ENCODE data around the gene SOHLH2.

Gene SOHLH2

GRCh38 chr13:36183901-36184300, 30.5 kb downstream of the SOHLH2 start:
- DNase-seq, result no peak

- no peak for DNase-seq
Observed at GRCh38 chr13:36175621-36176020, 38.7 kb downstream of the SOHLH2 start.

GRCh38 chr13:36174923-36175322, 39.4 kb downstream of the SOHLH2 start:
- no peak for DNase-seq

GRCh38 chr13:36173571-36174322, 40.6 kb downstream of the SOHLH2 start:
- DNase-seq, result no peak

DNA sequence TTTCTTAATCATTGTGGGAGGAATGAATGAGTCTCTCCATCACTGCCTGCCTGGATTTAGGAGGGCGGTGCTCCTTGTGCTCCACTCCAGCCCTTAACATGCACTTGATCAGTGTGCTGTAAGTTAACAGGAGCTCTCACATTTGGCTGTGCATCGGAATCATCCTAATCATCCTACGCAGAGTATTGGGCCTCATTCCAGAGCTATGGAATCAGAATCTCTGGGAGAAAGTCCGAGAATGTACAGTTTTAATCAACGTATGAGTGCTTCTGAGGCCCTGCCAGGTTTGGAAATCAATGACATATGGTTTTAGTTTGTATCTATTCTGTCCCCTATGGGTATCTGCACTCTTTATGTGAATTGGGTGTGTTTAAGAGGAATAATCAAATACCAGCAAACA, 48.3 kb downstream of the SOHLH2 start:
- no peak for DNase-seq

DNA sequence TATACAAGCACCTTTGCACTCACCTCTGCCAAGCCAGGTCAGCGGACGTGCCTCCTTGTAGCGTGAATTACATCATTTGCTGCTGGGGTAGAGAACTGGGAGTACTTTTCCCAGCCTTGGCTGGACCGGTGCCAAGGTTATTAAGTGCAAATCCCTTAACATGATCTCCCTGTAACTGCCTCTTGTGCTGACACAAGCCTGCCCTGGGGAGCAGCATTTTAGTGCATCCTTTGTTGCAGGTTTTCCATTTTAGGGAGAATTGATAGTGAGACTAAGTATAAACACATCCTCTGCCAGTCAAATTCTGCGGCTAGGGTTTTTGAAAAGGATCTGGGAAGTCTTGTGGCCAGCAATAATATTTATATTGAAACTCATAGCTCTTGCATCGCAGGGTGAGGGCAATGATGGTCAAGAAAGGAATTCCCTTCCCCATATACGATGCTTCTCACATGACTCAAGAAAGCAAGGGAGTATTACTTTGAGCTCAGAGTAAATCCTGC, 50.5 kb downstream of the SOHLH2 start:
- DNase-seq, result peak; percentile 90

- DNase-seq, result no peak
Observed at GRCh38 chr13:36163286-36163685, 51.1 kb downstream of the SOHLH2 start.

GRCh38 chr13:36160297-36160696, 54.1 kb downstream of the SOHLH2 start:
- no peak for DNase-seq

DNA sequence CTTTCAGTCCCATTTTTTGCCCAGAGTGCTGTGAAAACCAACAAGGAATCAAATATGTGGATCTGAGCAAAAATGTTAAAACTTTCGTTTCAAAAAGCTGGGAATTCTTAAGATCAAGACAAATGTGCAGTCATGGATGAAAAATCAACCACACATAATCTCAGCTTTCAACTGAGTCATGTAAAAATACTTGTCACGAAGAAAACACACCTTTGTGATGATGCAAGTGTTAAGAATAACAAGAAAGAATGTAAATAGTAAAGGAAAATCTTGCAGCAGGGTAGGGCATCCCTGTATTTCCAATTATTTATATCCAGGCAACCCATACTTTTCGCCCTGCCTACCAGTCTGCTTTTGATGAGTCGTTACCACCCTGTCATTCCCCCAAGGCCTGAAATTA, 55.7 kb downstream of the SOHLH2 start:
- DNase-seq, result no peak

- peak; percentile 5 for DNase-seq
Observed at GRCh38 chr13:36157480-36157879, 56.9 kb downstream of the SOHLH2 start.

GRCh38 chr13:36154567-36155291, 59.6 kb downstream of the SOHLH2 start:
- no peak for DNase-seq

GRCh38 chr13:36151591-36151990, 62.8 kb downstream of the SOHLH2 start:
- DNase-seq, result no peak

GRCh38 chr13:36148446-36148845, 65.9 kb downstream of the SOHLH2 start:
- no peak for DNase-seq

- DNase-seq, result no peak
Observed at GRCh38 chr13:36147330-36147729, 67.0 kb downstream of the SOHLH2 start.

GRCh38 chr13:36146511-36147269, 67.7 kb downstream of the SOHLH2 start:
- no peak for DNase-seq

DNA sequence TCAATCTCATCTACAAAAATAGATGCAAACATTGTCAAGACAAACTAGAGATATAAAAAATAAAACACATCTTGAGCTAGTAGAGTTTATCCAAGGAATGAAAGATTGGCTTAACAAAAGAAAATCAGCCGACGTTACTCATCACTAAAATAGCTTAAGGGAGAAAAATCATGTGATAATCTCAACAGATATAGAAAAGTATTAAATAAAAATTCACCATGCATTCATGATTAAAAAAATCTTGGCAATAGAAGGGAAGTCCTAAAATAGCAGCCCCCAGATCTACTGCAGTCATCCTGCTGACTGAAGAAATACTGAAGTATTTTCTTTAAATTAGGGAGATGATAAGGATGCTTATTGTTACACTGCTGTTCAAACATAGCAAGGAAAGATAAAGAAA, 70.6 kb downstream of the SOHLH2 start:
- DNase-seq, result no peak

DNA sequence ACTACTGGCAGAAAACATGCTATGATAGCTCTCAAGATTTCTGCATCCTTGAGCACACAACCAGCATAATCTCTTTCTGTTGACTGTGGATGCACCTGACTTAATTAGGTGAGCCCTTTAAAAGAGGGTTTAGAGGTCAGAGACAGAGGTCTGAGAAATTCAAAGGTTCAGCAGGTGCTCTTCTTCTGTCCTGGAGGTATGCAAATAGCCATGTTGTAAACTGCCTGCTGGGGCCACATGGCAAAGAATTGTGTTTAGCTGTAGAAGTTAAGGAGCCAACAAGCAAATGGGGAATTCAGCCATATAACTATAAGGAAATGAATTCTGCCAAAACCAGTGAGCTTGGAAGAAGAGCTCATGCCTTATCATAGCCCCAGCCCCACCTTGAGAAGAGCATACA, 71.6 kb downstream of the SOHLH2 start:
- DNase-seq, result no peak

GRCh38 chr13:36135876-36136275, 78.5 kb downstream of the SOHLH2 start:
- DNase-seq, result no peak

GRCh38 chr13:36134632-36135031, 79.7 kb downstream of the SOHLH2 start:
- no peak for DNase-seq

- no peak for DNase-seq
Observed at GRCh38 chr13:36133950-36134626, 80.3 kb downstream of the SOHLH2 start.

GRCh38 chr13:36132376-36132775, 82.0 kb downstream of the SOHLH2 start:
- no peak for DNase-seq

DNA sequence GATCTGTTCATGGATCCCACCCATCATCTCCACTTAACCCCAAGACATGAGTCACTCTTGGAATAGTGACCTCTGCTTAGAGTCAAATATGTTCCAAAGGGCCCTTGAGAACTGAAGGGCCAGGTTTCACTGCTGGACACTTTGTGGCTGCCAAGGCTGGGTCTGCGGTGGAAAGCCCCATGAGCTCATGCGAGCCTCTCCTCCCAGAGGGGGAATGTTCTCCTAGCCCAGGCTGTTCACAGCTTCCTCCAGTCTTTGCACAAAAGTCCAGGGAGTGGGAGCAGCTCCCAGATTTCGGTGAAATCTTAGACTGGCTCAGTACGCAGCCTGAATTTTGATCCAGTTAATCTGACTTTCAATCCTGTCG, 82.4 kb downstream of the SOHLH2 start:
- DNase-seq, result no peak
